ENCODE results near the gene SAMD14. TPM values are rescaled to one million over a fixed set of nuclear protein-coding genes. Genes with fewer than 3 reads are reported as not detected.
A peak's percentile ranks its signal among the peaks of the same experiment; 100 is the strongest.
"Not testable (repeated sequence)": the region's sequence is repeated elsewhere in the genome, so short reads cannot be mapped to it uniquely, and the experiment has no call there.

Gene SAMD14
- total RNA-seq, 1 donor from 2014 or later = 2.5 TPM

DNA sequence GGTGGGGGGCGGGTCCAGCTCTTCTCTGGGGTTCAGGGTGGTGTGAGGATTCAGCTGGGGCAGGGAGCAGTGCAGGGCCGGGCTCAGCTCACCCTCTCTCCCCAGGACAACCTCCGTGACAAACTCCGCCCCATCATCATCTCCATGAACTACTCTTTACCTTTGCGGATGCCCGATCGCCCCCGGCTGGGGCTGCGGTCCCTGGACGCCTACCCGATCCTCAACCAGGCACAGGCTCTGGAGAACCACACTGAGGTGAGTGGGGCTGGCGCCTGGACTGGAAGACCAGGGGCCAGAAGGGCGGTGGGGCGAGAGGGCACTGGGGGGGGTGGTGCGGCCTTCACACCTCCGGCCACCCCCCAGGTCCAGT lies 53.8 kb downstream of the SAMD14 start:
- intact Hi-C loops (cut with DNase I) = no loop called here
- ATAC-seq = no peak
- no peak for DNase-seq (ENCODE audit: low spot score)

DNA sequence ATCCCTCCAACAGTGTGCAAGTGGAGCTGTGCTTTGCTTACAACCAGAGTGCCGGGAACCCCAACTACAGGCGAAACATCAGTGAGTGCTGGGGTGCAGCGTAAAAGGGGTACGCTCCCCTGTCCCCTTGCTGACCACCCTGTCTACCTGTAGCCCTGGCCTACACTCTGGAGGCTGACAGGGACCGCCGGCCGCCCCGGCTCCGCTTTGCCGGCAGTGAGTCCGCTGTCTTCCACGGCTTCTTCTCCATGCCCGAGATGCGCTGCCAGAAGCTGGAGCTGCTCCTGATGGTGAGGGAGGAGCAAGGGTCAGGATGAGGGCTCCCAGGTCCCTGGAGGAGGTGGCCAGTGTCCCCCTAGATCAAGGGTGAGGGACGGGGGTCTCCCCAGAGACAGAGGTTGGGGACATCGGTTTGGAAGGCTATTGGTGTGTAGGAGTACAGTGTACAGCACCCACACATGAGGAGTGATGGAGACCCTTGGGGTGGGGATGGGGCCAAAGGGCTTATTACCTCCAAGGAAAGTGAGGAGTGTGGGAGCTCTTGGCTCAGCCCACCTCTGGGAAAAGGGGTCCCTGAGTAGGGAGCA lies 54.4 kb downstream of the SAMD14 start:
- intact Hi-C loops (cut with DNase I) = no loop called here
- DNase-seq (ENCODE audit: low spot score) = no peak
- ATAC-seq = no peak

DNA sequence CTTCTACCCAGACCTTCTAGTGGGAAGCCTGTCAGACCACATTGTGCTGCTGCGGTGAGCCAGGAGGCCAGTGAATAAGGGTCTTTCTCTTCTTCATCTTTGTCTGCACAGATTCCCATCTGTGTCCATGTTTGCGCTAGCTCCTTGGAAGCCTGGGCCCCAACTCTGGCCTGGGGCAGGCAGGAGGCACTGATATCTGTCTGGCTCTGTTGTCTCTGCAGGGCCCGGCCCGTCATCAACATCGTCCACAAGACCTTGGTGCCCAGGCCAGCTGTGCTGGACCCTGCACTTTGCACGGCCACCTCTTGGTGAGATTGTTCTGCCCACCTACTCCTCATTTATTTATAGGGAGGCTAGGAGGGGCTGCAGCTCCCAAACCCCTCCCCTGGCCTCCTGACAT lies 55.7 kb downstream of the SAMD14 start:
- intact Hi-C loops (cut with DNase I) = no loop called here
- DNase-seq (ENCODE audit: low spot score) = no peak
- ATAC-seq = no peak

GRCh38 chr17:50072925-50073324 lies 57.0 kb downstream of the SAMD14 start:
- intact Hi-C loops (cut with DNase I) = no loop called here
- ATAC-seq (no peak), DNase-seq (ENCODE audit: low spot score) (no peak)

- no peak for ATAC-seq
- intact Hi-C loops (cut with DNase I) = no loop called here
- DNase-seq (ENCODE audit: low spot score) = no peak
Measured at GRCh38 chr17:50072130-50072529, 57.8 kb downstream of the SAMD14 start.

DNA sequence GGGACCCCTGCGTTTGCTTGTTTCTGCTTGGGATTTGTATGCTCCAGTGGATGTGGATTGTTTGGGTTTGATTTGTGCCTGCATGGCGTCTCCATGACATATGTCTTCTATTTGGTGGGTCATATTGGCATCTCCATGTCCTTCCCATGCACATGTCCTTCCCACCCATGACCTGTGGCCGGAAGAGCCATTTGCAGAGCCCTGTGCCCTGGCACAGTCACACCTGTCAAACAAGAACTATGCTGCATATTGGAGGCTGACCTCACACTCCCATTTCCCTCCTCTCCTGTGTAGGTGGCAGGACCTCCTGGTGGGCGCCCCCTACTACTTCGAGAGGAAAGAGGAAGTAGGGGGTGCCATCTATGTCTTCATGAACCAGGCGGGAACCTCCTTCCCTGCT lies 58.3 kb downstream of the SAMD14 start:
- ATAC-seq (no peak), DNase-seq (ENCODE audit: low spot score) (no peak)
- intact Hi-C loops (cut with DNase I) = no loop called here

DNA sequence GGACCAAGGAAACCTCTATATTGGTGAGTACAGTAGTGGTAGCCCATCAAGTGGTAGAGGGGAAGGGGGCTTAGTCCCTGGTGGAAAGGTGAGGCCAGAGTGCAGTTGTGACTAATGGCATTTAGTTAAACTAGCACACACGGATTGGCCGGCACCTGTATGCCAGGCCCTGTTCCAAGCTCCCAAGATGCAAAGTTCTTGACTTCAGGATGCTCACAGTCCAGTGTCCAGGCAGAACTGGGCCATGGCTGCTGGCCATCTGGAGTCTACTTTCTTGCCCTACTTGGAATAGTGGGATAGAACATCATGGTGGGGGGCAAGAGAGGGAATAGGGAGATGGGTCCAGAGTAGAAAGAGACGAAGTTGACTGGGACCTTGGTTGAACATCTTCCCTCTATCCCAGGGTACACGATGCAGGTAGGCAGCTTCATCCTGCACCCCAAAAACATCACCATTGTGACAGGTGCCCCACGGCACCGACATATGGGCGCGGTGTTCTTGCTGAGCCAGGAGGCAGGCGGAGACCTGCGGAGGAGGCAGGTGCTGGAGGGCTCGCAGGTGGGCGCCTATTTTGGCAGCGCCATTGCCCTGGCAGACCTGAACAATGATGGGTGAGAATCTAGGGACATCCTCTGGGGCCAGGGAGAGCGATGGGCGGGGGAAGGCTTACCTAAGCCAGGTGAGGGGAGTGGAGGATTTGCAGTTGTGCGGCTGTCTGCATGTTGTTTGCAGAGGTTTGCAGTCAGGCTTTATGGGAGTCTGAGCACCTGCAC lies 58.9 kb downstream of the SAMD14 start:
- intact Hi-C loops (cut with DNase I) = no loop called here
- DNase-seq (ENCODE audit: low spot score) (no peak), ATAC-seq (no peak)

DNA sequence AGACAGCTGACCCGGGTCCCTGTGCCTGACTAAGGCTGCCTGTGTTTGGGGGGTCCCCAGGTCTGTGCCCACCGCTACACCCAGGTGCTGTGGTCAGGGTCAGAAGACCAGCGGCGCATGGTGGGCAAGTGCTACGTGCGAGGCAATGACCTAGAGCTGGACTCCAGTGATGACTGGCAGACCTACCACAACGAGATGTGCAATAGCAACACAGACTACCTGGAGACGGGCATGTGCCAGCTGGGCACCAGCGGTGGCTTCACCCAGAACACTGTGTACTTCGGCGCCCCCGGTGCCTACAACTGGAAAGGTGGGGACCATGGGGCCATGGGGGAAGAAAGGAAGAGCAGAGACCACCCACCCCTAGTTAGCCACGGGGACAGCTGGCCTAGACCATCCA lies 62.0 kb downstream of the SAMD14 start:
- DNase-seq (ENCODE audit: low spot score) (no peak), ATAC-seq (no peak)
- intact Hi-C loops (cut with DNase I) = no loop called here

DNA sequence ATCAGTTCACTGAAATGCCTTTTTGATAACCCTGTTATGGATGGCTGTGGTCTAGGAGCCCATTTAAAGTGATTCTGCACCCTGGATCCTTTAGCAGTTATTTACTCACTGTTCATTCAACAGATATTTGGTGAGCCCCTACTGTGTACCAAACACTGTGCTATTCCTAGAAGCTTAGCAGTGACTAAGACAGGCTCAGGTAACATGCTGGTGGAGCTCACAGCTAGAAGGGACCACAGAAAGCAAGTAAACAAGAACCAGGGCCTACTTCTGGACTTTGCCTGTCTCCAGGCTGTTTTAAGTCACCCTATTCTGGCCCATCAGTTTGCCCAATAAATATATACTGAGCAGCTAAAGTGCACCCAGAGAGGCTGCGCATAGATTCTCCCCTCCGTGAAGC lies 63.0 kb downstream of the SAMD14 start:
- no peak for ATAC-seq
- no peak for DNase-seq (ENCODE audit: low spot score)
- intact Hi-C loops (cut with DNase I) = no loop called here

- ATAC-seq = no peak
- intact Hi-C loops (cut with DNase I) = no loop called here
Measured at GRCh38 chr17:50065056-50065455, 64.9 kb downstream of the SAMD14 start.

DNA sequence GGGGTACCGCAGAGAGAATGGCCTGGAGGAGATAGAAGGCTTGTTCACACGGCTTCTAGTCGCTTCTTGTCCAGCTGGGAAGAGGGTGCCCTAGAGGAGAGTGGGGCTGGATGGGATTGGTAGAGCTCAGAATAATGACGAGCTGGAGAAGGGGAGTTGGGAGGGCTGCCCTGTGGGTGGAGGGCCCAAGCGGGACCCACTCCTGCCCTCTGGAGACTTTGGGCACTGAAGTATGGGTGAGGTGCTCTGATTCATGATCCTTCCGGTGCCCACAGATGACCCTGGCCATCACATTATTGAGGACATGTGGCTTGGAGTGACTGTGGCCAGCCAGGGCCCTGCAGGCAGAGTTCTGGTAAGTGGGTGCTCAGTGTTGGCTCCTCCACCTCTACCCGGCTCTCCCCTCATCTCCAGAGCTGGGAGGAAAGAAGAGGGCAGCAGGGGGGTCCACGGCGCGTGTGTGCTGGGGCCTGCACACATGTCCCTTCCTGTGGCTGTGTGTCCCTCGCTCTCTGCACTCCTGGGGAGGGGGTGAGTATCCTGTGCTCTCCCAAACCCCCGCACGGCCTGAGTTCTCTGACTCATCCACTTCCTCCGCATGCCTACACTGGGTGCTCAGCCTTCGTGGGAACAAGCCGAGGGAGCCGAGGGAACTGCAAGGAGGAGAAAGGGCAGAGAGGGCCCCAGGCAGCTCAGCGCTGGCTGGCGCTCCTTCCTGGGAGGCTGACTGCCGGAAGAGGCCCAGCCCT lies 65.5 kb downstream of the SAMD14 start:
- DNase-seq (ENCODE audit: low spot score) = no peak

More at GRCh38 chr17:50065056-50065455, 64.9 kb downstream of the SAMD14 start:
- no peak for DNase-seq (ENCODE audit: low spot score)

GRCh38 chr17:50063561-50064252 lies 66.3 kb downstream of the SAMD14 start:
- intact Hi-C loops (cut with DNase I) = no loop called here
- DNase-seq (ENCODE audit: low spot score) (no peak), ATAC-seq (no peak)

More for the DNA sequence above, 65.5 kb downstream of the SAMD14 start:
- intact Hi-C loops (cut with DNase I) = no loop called here
- peak; percentile 41 for ATAC-seq

DNA sequence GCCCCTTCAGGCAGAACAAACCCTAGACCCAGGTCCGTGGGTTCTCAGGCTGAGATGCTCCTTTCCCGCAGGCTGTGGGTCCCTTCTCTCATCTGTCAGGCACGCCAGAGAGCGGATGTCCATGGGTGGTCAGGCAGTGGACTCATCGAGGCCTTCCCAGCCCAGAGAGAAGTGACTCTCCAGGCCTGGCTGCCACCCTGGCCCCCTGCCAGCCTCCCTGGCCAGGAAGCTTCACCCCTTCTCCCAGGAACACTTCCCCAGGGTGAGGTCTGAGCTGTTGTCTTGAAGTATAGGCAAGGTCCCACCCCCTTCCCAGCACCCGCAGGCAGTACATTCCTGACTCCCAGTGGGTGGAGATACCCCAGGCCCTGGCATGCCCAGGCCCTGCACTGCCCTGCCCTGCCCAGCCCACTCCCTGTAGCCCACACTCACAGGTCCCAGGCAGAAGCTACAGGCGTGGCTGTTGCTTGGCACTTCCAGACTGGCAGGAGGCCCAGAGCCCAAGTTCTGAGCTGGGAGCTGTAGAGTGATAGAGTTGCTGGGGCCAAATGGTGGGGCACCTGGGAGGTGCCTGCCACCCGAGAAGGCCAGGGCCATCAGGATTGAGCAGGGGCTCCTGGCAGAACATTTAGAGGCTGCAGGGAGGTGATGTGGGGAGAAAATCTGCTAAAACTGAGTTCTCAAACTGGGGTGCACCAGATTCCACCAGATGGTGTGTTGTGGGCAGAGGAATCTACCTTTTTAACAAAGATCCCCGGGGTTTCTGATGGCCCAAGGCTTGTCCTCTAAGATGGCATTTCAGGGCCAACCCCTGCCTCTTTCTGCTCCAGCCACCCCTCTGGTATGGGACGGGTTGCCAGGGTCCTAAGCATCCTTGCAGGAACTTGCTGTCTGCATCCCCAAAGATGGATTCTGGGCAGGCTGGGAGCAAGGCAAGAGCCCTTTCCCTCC lies 67.4 kb downstream of the SAMD14 start:
- DNase-seq (ENCODE audit: low spot score) (no peak), ATAC-seq (peak; percentile 54)
- intact Hi-C loops (cut with DNase I) = no loop called here

DNA sequence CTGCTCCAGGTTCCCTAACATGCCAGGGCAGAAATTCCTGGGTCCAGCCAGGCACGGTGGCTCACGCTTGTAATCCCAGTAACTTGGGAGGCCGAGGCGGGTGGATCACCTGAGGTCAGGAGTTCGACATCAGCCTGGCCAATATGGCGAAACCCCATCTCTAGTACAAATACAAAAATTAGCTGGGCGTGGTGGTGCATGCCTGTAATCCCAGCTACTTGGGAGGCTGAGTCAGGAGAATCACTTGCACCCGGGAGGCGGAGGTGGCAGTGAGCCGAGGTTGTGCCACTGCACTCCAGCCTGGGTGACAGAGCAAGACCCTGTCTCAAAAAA lies 68.3 kb downstream of the SAMD14 start:
- DNase-seq (ENCODE audit: low spot score); intact Hi-C loops (cut with DNase I); ATAC-seq: not testable (repeated sequence)

DNA sequence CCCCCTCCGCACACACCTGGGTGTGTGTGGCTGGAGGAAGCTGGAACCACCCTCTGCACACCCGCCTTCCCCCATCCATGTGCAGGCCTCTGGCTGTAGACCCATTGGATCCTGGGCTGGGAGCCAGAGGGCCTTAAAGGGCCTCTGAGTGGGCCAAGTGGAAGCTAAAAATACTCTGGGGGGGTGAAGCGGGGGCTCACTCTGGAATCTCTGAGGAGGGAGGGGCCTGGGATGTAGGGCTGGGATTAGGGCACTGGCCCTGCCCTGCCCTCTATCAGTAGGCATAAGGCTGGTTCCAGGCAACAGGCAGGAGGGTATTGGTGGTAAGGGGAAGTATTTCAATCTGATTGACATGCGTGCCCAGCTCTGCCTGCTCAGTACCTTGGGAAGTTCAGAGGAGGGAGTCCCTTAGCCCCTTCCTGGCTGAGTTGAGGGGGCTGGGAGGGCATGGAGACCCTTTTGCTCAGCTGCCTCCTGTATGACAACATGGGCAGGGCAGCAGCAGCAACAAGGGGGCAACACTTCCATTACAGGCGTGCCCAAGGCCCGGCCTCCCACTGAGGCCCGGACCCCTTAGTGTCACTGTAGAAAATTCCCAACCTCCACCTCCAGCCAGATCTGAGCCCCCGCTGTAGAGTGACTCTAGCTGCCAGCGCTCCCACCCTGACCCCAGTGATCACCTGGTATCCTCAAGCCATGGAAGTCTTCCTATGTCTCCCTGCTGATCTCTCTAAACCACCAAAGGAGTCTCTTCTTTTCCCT lies 68.8 kb downstream of the SAMD14 start:
- intact Hi-C loops (cut with DNase I) = no loop called here
- DNase-seq (ENCODE audit: low spot score) = peak; percentile 83
- peak; percentile 56 for ATAC-seq
